DMS53 treated with DMSO at 0.1 percent for 48 hours (cell line): ENCODE measurements around the gene SEL1L3.

Experiments used
- DNase-seq: peaks from one replicate; lab custom pipeline; 2025; ENCODE audit not compliant: unreplicated experiment; lab: John Stamatoyannopoulos, UW

The SEL1L3 gene

GRCh38 chr4:25821267-25821666, 41.5 kb downstream of the SEL1L3 start:
- DNase-seq = no peak

GRCh38 chr4:25818876-25819275, 43.9 kb downstream of the SEL1L3 start:
- no peak for DNase-seq

GRCh38 chr4:25818371-25818871, 44.4 kb downstream of the SEL1L3 start:
- DNase-seq = no peak

GRCh38 chr4:25817059-25817681, 45.6 kb downstream of the SEL1L3 start:
- DNase-seq = no peak

DNA sequence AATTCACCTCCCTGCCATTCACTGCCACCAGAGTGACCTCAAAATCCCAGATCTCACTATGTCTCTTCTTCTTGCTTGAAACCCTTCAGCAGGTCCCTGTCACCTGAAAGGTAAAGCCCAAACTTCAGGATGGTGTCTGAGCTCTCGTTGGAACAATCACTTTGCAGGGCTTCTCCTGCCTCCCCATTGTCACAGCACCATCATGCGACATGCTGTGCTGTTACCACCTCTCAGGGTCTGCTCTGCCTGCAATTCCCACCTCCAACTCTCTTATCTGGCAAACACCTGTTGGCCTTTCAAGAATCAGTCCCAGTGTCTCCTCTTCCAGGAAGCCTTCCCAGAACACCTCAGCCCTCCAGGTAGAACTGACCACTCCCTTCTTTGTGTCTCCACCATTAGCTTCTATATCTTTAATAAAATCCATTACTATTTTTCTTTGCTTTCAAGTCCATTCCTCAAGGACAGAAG, 46.2 kb downstream of the SEL1L3 start:
- no peak for DNase-seq

DNA sequence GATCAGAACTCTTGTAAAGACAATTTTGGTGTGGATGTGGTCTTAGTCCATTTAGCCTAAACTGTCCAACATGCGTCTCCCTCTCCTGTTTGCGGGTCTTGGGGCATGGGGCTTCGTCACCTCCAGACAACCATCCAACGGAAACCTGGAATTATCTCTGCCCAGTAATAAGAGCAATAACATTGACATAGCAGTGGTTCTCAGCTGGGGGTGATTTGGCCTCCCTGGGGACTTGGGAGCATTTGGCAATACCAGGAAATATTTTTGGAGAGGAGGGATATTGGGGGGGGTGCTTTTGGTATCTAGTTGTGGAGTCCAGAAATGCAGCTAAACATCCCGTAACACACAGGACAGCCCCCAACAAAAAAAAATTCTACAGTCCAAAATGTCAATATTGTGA, 47.2 kb downstream of the SEL1L3 start:
- no peak for DNase-seq

DNA sequence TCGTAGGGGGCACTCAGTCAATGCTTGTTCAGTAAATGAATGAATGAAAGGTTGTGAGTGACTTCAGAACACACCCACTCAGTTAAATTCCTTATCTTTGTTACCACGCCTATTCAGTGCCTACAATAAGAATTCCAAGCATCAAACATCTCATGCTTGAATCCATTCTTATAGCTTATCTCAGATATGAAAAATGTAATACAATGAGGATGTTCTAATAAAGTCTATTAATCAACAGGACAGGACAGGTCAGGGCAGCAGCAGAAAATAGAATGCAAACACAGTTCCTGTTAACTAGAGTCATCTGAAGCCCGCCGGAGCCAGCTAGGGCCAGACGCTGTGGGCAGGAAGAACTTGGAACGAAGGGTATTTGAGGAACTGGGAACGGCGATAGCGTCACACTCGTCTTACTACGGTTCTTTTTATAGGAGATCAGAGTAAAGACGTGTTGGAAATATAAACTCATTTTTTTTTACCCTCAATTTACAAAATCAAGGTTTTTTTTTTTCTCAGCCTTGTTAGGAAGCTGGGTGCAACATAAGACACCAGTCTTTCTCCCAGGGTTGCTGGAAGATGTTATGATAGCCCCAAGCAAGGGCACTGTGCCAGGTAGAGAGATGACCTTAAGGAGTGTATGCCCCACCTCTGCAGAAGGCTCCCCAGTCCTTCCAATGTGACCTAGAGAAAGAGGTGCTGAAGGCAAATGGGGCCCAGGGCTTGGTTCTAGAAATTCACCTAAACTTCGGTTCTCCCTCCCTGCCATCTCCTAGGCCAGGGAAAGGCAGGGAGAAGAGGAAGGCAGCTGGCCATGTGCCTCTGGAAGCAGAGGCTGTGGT, 48.3 kb downstream of the SEL1L3 start:
- DNase-seq = no peak

GRCh38 chr4:25813448-25814106, 49.2 kb downstream of the SEL1L3 start:
- no peak for DNase-seq

DNA sequence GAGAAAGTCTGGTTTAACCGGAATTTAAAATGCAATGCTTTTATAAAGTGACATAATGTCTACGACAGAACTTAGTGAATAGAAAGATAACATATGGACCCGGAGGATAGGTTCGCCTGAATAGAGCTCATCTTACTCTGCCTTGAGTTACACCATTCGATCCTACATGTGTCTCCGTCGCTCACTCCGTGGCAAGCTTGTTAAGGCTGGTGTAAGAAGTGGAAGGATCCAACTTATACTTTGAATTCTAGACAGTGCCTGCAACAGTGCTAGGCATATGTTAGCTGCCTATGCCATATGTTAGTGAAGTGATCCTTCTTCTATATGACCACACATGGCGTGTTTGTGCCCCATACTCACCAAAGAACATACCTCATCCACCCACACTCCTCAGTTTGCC, 50.9 kb downstream of the SEL1L3 start:
- no peak for DNase-seq

GRCh38 chr4:25811374-25811690, 51.5 kb downstream of the SEL1L3 start:
- DNase-seq = no peak

GRCh38 chr4:25810461-25811373, 52.1 kb downstream of the SEL1L3 start:
- DNase-seq = no peak

DNA sequence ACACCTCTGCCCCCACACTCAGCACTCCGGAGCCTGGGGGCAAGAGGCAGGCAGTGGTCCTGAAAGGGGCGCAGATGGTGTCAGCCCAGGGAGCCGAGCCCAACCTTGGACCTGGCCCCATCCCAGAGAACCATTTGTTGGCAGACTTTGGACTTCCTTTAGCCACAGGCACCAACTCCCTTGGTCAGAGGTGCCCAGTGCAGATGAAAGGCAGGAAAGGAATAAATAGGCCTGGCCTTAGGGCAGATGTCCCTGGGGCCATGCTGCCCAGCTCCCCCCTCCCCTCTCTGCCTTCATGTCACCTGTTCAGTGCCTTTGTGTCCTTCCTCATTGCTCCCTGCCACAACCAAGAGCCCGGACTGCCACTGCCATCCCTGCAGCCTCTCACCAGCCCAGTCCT, 52.8 kb downstream of the SEL1L3 start:
- DNase-seq = no peak

- no peak for DNase-seq
Observed at GRCh38 chr4:25807102-25807728, 55.6 kb downstream of the SEL1L3 start.

- DNase-seq = no peak
Observed at GRCh38 chr4:25805255-25805860, 57.4 kb downstream of the SEL1L3 start.

- no peak for DNase-seq
Observed at GRCh38 chr4:25803720-25804225, 59.0 kb downstream of the SEL1L3 start.

GRCh38 chr4:25801594-25801993, 61.2 kb downstream of the SEL1L3 start:
- no peak for DNase-seq

DNA sequence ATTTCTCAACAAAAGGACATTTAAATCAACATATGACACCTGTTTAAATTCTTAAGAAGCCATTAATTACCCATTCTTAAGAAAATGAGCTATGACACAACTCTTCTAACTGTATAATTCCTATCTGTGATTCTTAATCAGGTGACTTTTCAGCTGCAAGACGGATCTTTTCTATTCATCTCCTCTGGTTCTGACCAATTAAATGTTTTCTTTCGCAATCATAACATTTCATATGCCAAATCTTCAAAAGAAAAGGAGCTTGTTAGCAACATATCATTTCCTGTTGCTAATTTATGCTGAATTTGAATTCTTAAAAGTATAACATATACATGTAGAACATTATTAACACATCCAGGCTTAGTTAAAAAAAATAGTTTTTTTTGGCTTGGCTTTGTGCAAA, 62.5 kb downstream of the SEL1L3 start:
- DNase-seq = no peak

DNA sequence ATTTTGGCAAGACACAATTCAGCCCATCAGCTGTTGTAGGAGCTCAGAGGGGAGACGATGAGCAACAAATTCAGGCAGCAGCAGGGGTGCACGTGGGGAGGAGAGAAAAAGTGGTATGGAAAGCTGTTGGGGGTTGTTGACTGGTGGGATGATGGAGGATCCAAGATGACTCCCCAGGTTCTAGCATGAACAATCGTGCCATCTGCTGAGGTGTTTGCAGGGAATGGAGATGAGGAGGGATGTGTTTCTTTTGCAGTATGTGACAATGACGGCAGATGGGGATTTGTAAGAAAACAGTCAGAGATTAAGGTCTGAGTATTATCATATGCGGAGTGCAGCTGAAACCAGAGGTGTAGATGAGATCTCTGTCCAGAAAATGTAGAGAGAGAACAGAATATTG, 63.3 kb downstream of the SEL1L3 start:
- DNase-seq = no peak

- no peak for DNase-seq
Observed at GRCh38 chr4:25797136-25797535, 65.7 kb downstream of the SEL1L3 start.
